HepG2 (cell line): ENCODE data around the gene TUT1. TPM values are rescaled to one million over a fixed set of nuclear protein-coding genes. Genes with fewer than 3 reads are reported as not detected.

ENCODE experiments used
- CCDC6 ChIP-seq: sonication (generic); formaldehyde crosslinking; IDR thresholded peaks from 2 replicates; pipeline ENCODE4 v1.8.1; 2022; ENCODE audit warnings: mild to moderate bottlenecking, missing genetic modification reagents, moderate library complexity
- CHD2 ChIP-seq: IDR thresholded peaks from 2 replicates; pipeline ENCODE4 v1.6.1; 2011; ENCODE audit warnings: low read depth, low read length, improper control_type of control experiment
- ESRRA ChIP-seq: sonication (generic); formaldehyde crosslinking; IDR thresholded peaks from 2 replicates; pipeline ENCODE4 v1.5.1; 2020; ENCODE audit warnings: mild to moderate bottlenecking, low read depth, missing genetic modification reagents
- HDAC2 ChIP-seq: sonication (generic); formaldehyde crosslinking; IDR thresholded peaks from 2 replicates; pipeline ENCODE4 v1.4.0; 2020; ENCODE audit warnings: missing genetic modification reagents
- HNF4G ChIP-seq, 2 experiments: sonication (generic) in 1 of 2; formaldehyde crosslinking in 1 of 2; IDR thresholded peaks; 2 replicates each; pipeline versions ENCODE4 v1.4.0 to v1.6.1; 2011 to 2020; ENCODE audit warnings: borderline replicate concordance in 2 of 2, low read depth in 2 of 2, mild to moderate bottlenecking in 2 of 2, low read length in 1 of 2, missing genetic modification reagents in 1 of 2, moderate library complexity in 1 of 2
- KDM2A ChIP-seq: sonication (generic); formaldehyde crosslinking; IDR thresholded peaks from 2 replicates; pipeline ENCODE4 v1.4.0; 2020; ENCODE audit warnings: low read depth, missing genetic modification reagents, borderline replicate concordance
- MED13 ChIP-seq: sonication (generic); formaldehyde crosslinking; IDR thresholded peaks from 2 replicates; pipeline ENCODE4 v1.5.0; 2020; ENCODE audit warnings: missing genetic modification reagents
- STAG1 ChIP-seq: sonication (generic); formaldehyde crosslinking; IDR thresholded peaks from 2 replicates; pipeline ENCODE4 v1.4.0; 2020; ENCODE audit warnings: missing genetic modification reagents
- SYNCRIP ChIP-seq: fragments of 200-400 bp; formaldehyde crosslinking; IDR thresholded peaks from 2 replicates; pipeline ENCODE4 v1.6.1; 2018; ENCODE audit warnings: mild to moderate bottlenecking, low read depth, low read length; ENCODE audit not compliant: insufficient read depth
- ZNF274 ChIP-seq: sonication (generic); formaldehyde crosslinking; IDR thresholded peaks from 2 replicates; pipeline ENCODE4 v1.5.1; 2020; ENCODE audit warnings: mild to moderate bottlenecking, missing genetic modification reagents
- ZNF335 ChIP-seq: sonication (generic); formaldehyde crosslinking; IDR thresholded peaks from 2 replicates; pipeline ENCODE4 v1.4.0; 2020; ENCODE audit warnings: missing genetic modification reagents
- ZNF441 ChIP-seq: sonication (generic); formaldehyde crosslinking; IDR thresholded peaks from 2 replicates; pipeline ENCODE4 v1.7.0; 2021; ENCODE audit warnings: missing genetic modification reagents, borderline replicate concordance
- ZNF496 ChIP-seq: sonication (generic); formaldehyde crosslinking; IDR thresholded peaks from 2 replicates; pipeline ENCODE4 v1.8.1; 2023; ENCODE audit warnings: mild to moderate bottlenecking, moderate library complexity, missing genetic modification reagents; ENCODE audit not compliant: insufficient replicate concordance
- ZNF644 ChIP-seq: IDR thresholded peaks from 2 replicates; pipeline ENCODE4 v1.6.1; 2016; ENCODE audit warnings: low read depth
- polyA plus RNA-seq, 8 experiments: library from polyadenylated mRNA; depleted of rRNA in 3 of 8; stranded (reverse) in 7 of 8; unstranded in 1 of 8; fragments of >200 nt; fragmentation: Illumina TruSeq in 4 of 8; extraction: Trizol in 4 of 8; gene quantifications; 2 replicates each; pipeline versions ENCODE4 v1.2.1 to v1.2.3, GENCODE V29; 2011 to 2016; ENCODE audit warnings: low read depth in 4 of 8, missing spikeins in 1 of 8, mixed read lengths in 1 of 8; ENCODE audit not compliant: insufficient read depth in 1 of 8
- total RNA-seq, 5 experiments: library from RNA; depleted of rRNA; stranded (reverse); fragments of >200 nt; fragmentation: Illumina TruSeq; extraction: Trizol; gene quantifications; 2 replicates each; pipeline ENCODE4 v1.2.3, GENCODE V29; 2016; ENCODE audit warnings: low read depth in 1 of 5
- TF ChIP-seq, protein P1 (sequence below): sonication (generic); formaldehyde crosslinking; IDR thresholded peaks from 2 replicates; pipeline ENCODE4 v1.4.0; 2020; ENCODE audit warnings: missing genetic modification reagents
- TF ChIP-seq, protein P2 (sequence below): sonication (generic); formaldehyde crosslinking; IDR thresholded peaks from 2 replicates; pipeline ENCODE4 v1.4.0; 2020; ENCODE audit warnings: mild to moderate bottlenecking, low read depth, missing genetic modification reagents
- TF ChIP-seq, protein P3 (sequence below): sonication (generic); formaldehyde crosslinking; IDR thresholded peaks from 2 replicates; pipeline ENCODE4 v1.8.1; 2023; ENCODE audit warnings: mild to moderate bottlenecking, moderate library complexity, missing genetic modification reagents
- TF ChIP-seq, protein P4 (sequence below): sonication (generic); formaldehyde crosslinking; IDR thresholded peaks from 2 replicates; pipeline ENCODE4 v1.5.0; 2020; ENCODE audit warnings: mild to moderate bottlenecking, missing genetic modification reagents

Gene TUT1
- total and polyA plus RNA-seq, 2 of the 13 experiments (the other 11 are each of a cell fraction or from before 2014, with no cell fraction given) = 9.7 to 14.3 TPM

DNA sequence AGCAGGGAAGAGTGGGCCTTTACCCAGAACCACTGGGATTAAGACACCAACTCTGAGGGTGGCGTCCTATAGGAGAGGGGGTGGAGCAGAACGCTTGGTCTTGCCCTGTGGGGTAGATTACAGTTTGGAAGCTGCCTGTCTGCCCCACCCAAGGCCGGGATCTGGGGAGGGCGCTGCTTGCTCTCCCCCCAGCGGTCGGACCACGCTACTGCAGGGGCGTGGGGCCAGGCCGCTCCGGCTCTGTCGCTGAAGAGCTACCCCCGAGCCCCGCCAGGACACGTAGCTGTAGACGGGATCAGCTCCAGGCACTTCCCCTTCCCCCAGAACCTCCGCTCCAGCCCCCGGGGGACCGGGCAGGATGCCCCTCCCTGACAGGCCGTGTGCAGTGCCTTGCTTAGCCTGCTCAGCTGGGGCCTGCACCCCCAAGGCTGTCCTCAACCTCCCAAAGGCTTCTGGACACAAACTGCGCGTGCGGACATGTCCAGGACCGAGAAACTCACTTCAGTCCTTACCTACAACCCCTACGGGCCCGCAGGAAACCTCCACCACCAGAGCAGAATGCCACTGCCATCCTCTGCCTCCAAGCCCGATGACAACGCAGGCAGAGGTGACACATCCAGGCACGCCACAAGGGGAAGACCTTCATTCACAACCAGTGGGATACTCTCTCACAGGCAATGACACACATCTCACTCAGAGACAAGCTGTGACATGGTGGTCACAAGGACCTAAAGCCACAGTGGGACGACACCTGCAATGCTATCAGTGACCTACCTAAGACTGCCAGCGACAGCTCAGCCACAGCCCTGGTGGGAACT, 48.4 kb downstream of the TUT1 start (continued):
- TF ChIP-seq, protein P1, sequence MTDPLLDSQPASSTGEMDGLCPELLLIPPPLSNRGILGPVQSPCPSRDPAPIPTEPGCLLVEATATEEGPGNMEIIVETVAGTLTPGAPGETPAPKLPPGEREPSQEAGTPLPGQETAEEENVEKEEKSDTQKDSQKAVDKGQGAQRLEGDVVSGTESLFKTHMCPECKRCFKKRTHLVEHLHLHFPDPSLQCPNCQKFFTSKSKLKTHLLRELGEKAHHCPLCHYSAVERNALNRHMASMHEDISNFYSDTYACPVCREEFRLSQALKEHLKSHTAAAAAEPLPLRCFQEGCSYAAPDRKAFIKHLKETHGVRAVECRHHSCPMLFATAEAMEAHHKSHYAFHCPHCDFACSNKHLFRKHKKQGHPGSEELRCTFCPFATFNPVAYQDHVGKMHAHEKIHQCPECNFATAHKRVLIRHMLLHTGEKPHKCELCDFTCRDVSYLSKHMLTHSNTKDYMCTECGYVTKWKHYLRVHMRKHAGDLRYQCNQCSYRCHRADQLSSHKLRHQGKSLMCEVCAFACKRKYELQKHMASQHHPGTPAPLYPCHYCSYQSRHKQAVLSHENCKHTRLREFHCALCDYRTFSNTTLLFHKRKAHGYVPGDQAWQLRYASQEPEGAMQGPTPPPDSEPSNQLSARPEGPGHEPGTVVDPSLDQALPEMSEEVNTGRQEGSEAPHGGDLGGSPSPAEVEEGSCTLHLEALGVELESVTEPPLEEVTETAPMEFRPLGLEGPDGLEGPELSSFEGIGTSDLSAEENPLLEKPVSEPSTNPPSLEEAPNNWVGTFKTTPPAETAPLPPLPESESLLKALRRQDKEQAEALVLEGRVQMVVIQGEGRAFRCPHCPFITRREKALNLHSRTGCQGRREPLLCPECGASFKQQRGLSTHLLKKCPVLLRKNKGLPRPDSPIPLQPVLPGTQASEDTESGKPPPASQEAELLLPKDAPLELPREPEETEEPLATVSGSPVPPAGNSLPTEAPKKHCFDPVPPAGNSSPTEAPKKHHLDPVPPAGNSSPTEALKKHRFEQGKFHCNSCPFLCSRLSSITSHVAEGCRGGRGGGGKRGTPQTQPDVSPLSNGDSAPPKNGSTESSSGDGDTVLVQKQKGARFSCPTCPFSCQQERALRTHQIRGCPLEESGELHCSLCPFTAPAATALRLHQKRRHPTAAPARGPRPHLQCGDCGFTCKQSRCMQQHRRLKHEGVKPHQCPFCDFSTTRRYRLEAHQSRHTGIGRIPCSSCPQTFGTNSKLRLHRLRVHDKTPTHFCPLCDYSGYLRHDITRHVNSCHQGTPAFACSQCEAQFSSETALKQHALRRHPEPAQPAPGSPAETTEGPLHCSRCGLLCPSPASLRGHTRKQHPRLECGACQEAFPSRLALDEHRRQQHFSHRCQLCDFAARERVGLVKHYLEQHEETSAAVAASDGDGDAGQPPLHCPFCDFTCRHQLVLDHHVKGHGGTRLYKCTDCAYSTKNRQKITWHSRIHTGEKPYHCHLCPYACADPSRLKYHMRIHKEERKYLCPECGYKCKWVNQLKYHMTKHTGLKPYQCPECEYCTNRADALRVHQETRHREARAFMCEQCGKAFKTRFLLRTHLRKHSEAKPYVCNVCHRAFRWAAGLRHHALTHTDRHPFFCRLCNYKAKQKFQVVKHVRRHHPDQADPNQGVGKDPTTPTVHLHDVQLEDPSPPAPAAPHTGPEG (CRISPR knock-in tag) = no peak
- TF ChIP-seq SYNCRIP (no peak), ZNF441 (no peak), MED13 (CRISPR knock-in tag) (no peak), HNF4G (IDR thresholded peaks at IDR 0.05; ENCODE audit: borderline replicate concordance, low read depth, low read length) (no peak), HNF4G (CRISPR knock-in tag; IDR thresholded peaks at IDR 0.05; ENCODE audit: borderline replicate concordance, low read depth) (no peak; the same call in 1 of the 2 replicates), KDM2A (CRISPR knock-in tag) (peak; percentile 45), CHD2 (no peak), STAG1 (CRISPR knock-in tag) (peak; percentile 88), ZNF644 (CRISPR knock-in tag) (no peak), ZNF496 (no peak), HDAC2 (CRISPR knock-in tag) (peak; percentile 20; the same call in 1 of the 2 replicates), CCDC6 (CRISPR knock-in tag) (no peak), ZNF274 (CRISPR knock-in tag) (0 out of 2 replicates have a peak, but pooled peaks have one; percentile 61), ESRRA (no peak), ZNF335 (CRISPR knock-in tag) (no peak)
- TF ChIP-seq, protein P2, sequence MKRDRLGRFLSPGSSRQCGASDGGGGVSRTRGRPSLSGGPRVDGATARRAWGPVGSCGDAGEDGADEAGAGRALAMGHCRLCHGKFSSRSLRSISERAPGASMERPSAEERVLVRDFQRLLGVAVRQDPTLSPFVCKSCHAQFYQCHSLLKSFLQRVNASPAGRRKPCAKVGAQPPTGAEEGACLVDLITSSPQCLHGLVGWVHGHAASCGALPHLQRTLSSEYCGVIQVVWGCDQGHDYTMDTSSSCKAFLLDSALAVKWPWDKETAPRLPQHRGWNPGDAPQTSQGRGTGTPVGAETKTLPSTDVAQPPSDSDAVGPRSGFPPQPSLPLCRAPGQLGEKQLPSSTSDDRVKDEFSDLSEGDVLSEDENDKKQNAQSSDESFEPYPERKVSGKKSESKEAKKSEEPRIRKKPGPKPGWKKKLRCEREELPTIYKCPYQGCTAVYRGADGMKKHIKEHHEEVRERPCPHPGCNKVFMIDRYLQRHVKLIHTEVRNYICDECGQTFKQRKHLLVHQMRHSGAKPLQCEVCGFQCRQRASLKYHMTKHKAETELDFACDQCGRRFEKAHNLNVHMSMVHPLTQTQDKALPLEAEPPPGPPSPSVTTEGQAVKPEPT (CRISPR knock-in tag) = no peak
- TF ChIP-seq, protein P3, sequence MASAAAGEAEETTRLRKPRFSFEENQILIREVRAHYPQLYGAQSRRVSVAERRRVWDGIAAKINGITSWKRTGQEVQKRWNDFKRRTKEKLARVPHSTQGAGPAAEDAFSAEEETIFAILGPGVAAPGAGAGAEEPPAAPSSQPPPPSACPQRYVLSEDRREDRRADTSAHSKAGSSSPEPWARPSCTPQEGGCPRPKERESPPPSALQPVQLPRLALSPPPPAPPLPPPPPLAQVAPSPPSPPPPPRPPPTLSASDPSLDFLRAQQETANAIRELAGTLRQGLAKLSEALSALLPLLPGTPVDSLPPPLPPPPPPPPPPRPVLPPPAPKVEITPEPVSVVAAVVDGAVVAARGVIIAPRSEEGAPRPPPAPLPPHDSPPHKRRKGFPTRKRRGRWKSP (CRISPR knock-in tag) = no peak
- TF ChIP-seq, protein P4, sequence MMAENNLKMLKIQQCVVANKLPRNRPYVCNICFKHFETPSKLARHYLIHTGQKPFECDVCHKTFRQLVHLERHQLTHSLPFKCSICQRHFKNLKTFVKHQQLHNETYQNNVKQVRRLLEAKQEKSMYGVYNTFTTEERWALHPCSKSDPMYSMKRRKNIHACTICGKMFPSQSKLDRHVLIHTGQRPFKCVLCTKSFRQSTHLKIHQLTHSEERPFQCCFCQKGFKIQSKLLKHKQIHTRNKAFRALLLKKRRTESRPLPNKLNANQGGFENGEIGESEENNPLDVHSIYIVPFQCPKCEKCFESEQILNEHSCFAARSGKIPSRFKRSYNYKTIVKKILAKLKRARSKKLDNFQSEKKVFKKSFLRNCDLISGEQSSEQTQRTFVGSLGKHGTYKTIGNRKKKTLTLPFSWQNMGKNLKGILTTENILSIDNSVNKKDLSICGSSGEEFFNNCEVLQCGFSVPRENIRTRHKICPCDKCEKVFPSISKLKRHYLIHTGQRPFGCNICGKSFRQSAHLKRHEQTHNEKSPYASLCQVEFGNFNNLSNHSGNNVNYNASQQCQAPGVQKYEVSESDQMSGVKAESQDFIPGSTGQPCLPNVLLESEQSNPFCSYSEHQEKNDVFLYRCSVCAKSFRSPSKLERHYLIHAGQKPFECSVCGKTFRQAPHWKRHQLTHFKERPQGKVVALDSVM = no peak
